Anterior cingulate cortex (tissue), 58 donors: Measurements from ENCODE around the gene B4GALT3.
"Not testable (repeated sequence)": the region's sequence is repeated elsewhere in the genome, so short reads cannot be mapped to it uniquely, and the experiment has no call there.

Source experiments
- DNase-seq, 58 donors: peaks; one replicate each; lab custom pipeline; 2025; lab: John Stamatoyannopoulos, UW

B4GALT3 gene

GRCh38 chr1:161177112-161177935, at the start of gene B4GALT3:
Gene B4GALT3, minus strand, starts transcription at chr1:161177507. Its CDS starts 1,447 bp downstream, at chr1:161176060.
- peak in 57 of 58 donors; percentile 65 to 93 (median 84) for DNase-seq

GRCh38 chr1:161226759-161227158, 49.5 kb upstream of the B4GALT3 start:
- DNase-seq: no peak

- DNase-seq: no peak
Observed at GRCh38 chr1:161226320-161226711, 49.0 kb upstream of the B4GALT3 start.

GRCh38 chr1:161225534-161226319, 48.4 kb upstream of the B4GALT3 start, which contains the start of gene TOMM40L:
Gene TOMM40L, plus strand, starts transcription at chr1:161226060. Its CDS starts 430 bp downstream, at chr1:161226490.
- DNase-seq: peak; percentile 31 to 96 (median 87)

GRCh38 chr1:161225178-161225533, 47.8 kb upstream of the B4GALT3 start:
- DNase-seq: no peak

- not testable (repeated sequence) for DNase-seq
Observed at GRCh38 chr1:161224695-161225087, 47.4 kb upstream of the B4GALT3 start.

- DNase-seq: no peak
Observed at GRCh38 chr1:161223805-161224694, 46.7 kb upstream of the B4GALT3 start.

GRCh38 chr1:161222175-161223019, 45.1 kb upstream of the B4GALT3 start:
- no peak for DNase-seq

GRCh38 chr1:161220002-161220401, 42.7 kb upstream of the B4GALT3 start:
- DNase-seq: no peak

- no peak for DNase-seq
Observed at GRCh38 chr1:161219078-161219892, 42.0 kb upstream of the B4GALT3 start.

GRCh38 chr1:161218301-161219077, 41.2 kb upstream of the B4GALT3 start:
- DNase-seq: no peak

GRCh38 chr1:161217831-161218230, 40.5 kb upstream of the B4GALT3 start:
- no peak for DNase-seq

GRCh38 chr1:161216945-161217712, 39.8 kb upstream of the B4GALT3 start:
- DNase-seq: peak in 2 of 58 donors; percentile 8 to 12

- peak in 12 of 58 donors; percentile 9 to 28 (median 16) for DNase-seq
Observed at GRCh38 chr1:161215076-161215475, 37.8 kb upstream of the B4GALT3 start, which contains the start of gene FCER1G. Gene FCER1G, plus strand, starts transcription at chr1:161215295. Its CDS starts 27 bp downstream, at chr1:161215322.

GRCh38 chr1:161214369-161214768, 37.1 kb upstream of the B4GALT3 start:
- DNase-seq: no peak

GRCh38 chr1:161209790-161210409, 32.6 kb upstream of the B4GALT3 start:
- peak in 50 of 58 donors; percentile 17 to 75 (median 43) for DNase-seq
